Mesothelial cell of epicardium (in vitro differentiated cells): Measurements from ENCODE around the gene CCDC14. TPM values are rescaled to one million over a fixed set of nuclear protein-coding genes. Genes with fewer than 3 reads are reported as not detected.

Experiments
- DNase-seq, 2 experiments: peaks; one replicate each; pipeline ENCODE4 v3.0.0; 2021; ENCODE audit warnings: low spot score in 2 of 2; ENCODE audit not compliant: unreplicated experiment in 2 of 2
- H3K27ac Mint-ChIP-seq: 2 replicates; pipeline ENCODE4 v1.8.0; 2021; ENCODE audit warnings: mixed read lengths
- H3K27me3 Mint-ChIP-seq: 2 replicates; pipeline ENCODE4 v1.8.0; 2021; ENCODE audit warnings: low read depth, mixed read lengths
- H3K36me3 Mint-ChIP-seq: 2 replicates; pipeline ENCODE4 v1.8.0; 2021; ENCODE audit warnings: mixed read lengths
- H3K4me1 Mint-ChIP-seq: 2 replicates; pipeline ENCODE4 v1.8.0; 2021; ENCODE audit warnings: mixed read lengths
- H3K4me3 Mint-ChIP-seq: 2 replicates; pipeline ENCODE4 v1.8.0; 2021; ENCODE audit warnings: mild to moderate bottlenecking, moderate library complexity, mixed read lengths
- H3K9me3 Mint-ChIP-seq: 2 replicates; pipeline ENCODE4 v1.8.0; 2021; ENCODE audit warnings: mixed read lengths
- CTCF ChIP-seq: fragments of 200-600 bp; sonication (generic); IDR thresholded peaks from one replicate; pipeline ENCODE4 v1.5.0; 2021; ENCODE audit warnings: antibody characterized with exemption; ENCODE audit not compliant: unreplicated experiment
- total RNA-seq: library from RNA; stranded (reverse); gene quantifications from 3 replicates; pipeline ENCODE4 v1.2.1, GENCODE V29; 2021

Gene CCDC14
- total RNA-seq, 1 donor from 2014 or later = 123 TPM

- Mint-ChIP-seq H3K27me3 (no peaks in the 10 kb centered on the region), H3K36me3 (peaks cover 41% of the 10 kb centered on the region)
- no peak for TF ChIP-seq CTCF
Measured at GRCh38 chr3:123948449-123948848, 12.6 kb downstream of the CCDC14 start.

GRCh38 chr3:123947482-123947881 is 13.5 kb downstream of the CCDC14 start:
- H3K4me3 Mint-ChIP-seq = no peak overlapping the region
- TF ChIP-seq CTCF = no peak
- H3K9me3 Mint-ChIP-seq = no peaks in the 10 kb centered on the region
- H3K4me1 Mint-ChIP-seq = peaks cover 7% of the 10 kb centered on the region
- peaks cover 42% of the 10 kb centered on the region for H3K36me3 Mint-ChIP-seq
- no peaks in the 10 kb centered on the region for H3K27me3 Mint-ChIP-seq
- H3K27ac Mint-ChIP-seq = no peak overlapping the region
- no peak for DNase-seq

More at GRCh38 chr3:123948449-123948848, 12.6 kb downstream of the CCDC14 start:
- H3K27ac Mint-ChIP-seq = no peak overlapping the region
- H3K4me3 Mint-ChIP-seq = no peak overlapping the region
- no peaks in the 10 kb centered on the region for H3K9me3 Mint-ChIP-seq
- peaks cover 7% of the 10 kb centered on the region for H3K4me1 Mint-ChIP-seq
- no peak for DNase-seq

GRCh38 chr3:123941542-123941941 is 19.5 kb downstream of the CCDC14 start:
- Mint-ChIP-seq H3K9me3 (no peaks in the 10 kb centered on the region), H3K4me3 (no peak overlapping the region), H3K27ac (no peak overlapping the region), H3K4me1 (no peaks in the 10 kb centered on the region), H3K27me3 (no peaks in the 10 kb centered on the region), H3K36me3 (peaks cover 32% of the 10 kb centered on the region)
- DNase-seq = no peak
- TF ChIP-seq CTCF = no peak

GRCh38 chr3:123941121-123941520 is 19.9 kb downstream of the CCDC14 start:
- H3K9me3 Mint-ChIP-seq = no peaks in the 10 kb centered on the region
- H3K4me1 Mint-ChIP-seq = peaks cover 2% of the 10 kb centered on the region
- peak; percentile 17 for TF ChIP-seq CTCF
- H3K27me3 Mint-ChIP-seq = no peaks in the 10 kb centered on the region
- no peak overlapping the region for H3K27ac Mint-ChIP-seq
- H3K4me3 Mint-ChIP-seq = no peak overlapping the region
- no peak for DNase-seq
- H3K36me3 Mint-ChIP-seq = peaks cover 29% of the 10 kb centered on the region

GRCh38 chr3:123939706-123940105 is 21.3 kb downstream of the CCDC14 start:
- Mint-ChIP-seq H3K27me3 (no peaks in the 10 kb centered on the region), H3K36me3 (peaks cover 24% of the 10 kb centered on the region), H3K9me3 (no peaks in the 10 kb centered on the region), H3K4me1 (peaks cover 2% of the 10 kb centered on the region), H3K27ac (no peak overlapping the region), H3K4me3 (no peak overlapping the region)
- TF ChIP-seq CTCF = no peak
- DNase-seq = no peak

GRCh38 chr3:123936400-123936799 is 24.6 kb downstream of the CCDC14 start:
- H3K27ac Mint-ChIP-seq = no peak overlapping the region

More at GRCh38 chr3:123936400-123936799, 24.6 kb downstream of the CCDC14 start:
- Mint-ChIP-seq H3K9me3 (no peaks in the 10 kb centered on the region), H3K36me3 (peaks cover 17% of the 10 kb centered on the region), H3K4me3 (no peak overlapping the region), H3K4me1 (peaks cover 2% of the 10 kb centered on the region), H3K27me3 (no peaks in the 10 kb centered on the region)
- DNase-seq = no peak
- no peak for TF ChIP-seq CTCF
